ENCODE data around the gene OXER1.

OXER1 gene

DNA sequence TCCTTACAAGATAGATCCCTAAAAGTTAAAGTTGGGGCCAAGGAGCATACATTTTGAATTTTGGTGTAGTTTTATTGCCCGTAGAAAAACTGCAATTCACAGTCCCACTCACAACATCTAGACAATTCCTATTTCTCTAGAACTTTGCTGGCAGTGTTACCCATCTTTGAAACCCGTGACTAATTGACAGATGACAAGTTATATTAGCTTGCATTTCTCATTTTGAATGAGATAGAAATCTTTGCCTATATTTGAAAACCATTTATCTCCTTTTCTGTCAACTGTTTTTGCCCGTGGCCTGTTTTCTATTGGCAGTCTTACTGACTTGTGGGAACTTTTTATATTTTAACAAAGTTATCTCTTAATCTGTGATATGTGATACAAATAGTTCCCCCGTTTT is 50.0 kb downstream of the OXER1 start:
- in situ Hi-C loops (cut with MboI; ENCODE audit: low sequenced_read_pairs), result no loop called here

DNA sequence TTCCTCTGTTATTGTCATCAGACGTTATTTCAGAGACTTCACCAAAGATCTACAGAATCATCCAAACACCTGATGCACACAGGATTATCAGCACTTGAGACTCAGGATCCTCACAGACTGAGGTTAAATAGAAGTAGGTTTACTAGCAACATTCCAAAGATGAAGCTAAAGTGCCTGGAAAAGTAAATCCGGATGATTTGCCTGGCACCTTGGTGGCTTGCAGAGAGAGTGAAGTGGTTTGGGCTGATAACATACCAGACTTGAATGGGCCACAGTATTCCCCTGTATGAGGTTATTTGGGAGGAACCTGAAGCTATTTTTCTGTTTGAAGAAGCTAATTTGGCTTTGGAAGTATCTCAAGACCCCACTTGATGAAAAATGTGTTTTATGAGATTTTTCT is 51.0 kb downstream of the OXER1 start:
- in situ Hi-C loops (cut with MboI; ENCODE audit: low sequenced_read_pairs), result no loop called here

All from HL-60/S4 (cell line).